Measurements from ENCODE around the gene SPON2.

Gene SPON2

DNA sequence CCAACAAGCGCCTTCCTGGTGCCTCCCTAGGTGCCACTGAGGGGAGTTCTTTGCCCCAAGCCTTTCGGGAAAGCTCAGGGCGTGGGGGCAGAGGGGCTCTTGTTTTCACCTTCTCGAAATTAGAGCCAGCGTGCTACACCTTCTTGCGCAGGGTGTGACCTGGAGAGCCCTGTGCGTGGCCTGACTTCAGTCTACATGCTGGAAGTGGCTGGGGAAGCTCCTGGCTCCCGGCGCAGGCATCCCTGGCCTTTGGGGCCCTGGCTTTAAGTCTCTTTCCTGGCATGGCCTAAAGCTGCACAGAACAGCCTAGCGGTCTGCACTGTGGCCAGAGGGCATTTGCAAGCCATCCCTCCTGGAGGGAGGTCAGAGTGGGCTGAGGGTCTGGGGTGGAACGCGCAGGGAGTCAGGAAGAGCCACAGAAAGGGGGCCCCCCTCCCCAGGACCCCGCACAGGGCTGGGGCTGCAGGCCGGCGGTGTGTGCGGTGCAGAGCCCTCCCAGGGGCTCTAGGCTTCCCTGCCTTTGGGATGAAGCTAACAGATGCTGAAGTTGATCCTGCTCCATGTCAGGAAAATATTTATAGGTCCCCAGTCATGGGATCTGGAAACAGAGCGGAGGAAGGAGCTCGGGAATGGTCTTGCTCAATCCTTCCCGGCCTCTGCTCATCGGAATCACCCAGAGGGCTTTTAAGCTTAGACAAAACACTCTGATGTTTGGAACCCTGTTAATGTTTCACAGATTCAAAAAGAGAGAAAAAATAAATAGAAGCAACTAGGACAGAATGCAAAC, 781 bp upstream of the SPON2 start:
- no peak for DNase-seq
- no peak for ATAC-seq

DNA sequence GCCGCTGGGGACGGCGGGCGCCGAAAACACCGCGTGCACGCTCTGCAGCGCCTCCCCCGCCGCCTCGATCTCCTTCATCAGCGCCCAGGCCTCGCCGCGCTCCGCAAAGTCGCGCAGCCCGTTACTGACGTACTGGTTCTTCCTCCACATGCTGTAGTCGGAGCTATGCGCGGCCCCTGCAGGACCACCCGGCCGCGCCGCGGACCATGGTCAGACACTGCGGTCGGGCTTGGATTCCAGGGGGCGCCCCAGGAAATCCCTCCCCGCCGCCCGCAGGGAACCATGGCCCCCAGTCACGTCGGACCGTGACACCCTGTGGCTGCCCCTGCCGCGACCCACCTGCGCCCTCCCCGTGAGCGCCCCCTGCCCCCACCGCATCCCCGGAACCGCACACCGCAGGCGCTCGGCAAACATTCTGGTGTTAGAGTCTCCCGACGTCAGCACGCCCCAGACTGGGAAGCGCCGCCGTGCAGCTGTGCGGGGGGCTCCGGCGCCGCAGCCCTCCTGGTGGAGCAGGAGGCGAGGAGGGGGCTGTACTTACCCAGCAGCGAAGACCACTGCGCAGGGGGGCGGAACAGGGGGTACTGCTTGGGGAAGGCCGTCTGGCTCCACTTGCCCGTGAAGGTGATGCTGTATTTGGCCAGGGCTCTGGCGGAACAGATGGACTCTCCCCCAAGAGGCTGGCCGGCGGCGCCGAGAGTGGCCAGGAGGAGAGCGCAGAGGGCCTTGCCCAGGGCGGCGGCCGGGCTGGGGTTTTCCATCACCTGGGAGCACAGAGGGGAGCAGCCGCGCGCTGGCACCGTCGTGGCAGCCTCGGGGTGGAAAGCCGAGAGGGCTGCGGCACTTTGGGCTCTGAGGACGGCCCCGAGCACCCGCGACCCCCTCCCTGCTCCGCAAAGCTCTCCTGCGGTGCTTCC, 814 bp downstream of the SPON2 start:
- ATAC-seq (peak; percentile 17), DNase-seq (peak; percentile 63)

DNA sequence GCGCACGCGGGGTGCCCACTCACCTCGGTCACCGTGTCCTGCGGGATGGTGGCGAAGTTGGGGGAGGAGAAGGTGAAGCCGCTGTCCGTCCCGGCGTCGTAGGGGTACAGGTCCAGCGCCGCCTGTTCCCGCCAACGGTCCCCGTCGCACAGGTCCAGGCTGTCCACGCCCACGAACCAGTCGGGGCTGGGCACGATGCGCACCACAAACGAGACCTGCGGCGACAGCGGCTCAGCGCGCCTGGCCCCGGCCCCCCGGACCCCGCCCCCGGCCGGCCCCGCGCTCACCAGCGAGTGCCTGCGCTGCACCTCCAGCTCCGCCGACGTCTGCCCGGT, 1.4 kb downstream of the SPON2 start:
- DNase-seq (no peak), ATAC-seq (no peak)

DNA sequence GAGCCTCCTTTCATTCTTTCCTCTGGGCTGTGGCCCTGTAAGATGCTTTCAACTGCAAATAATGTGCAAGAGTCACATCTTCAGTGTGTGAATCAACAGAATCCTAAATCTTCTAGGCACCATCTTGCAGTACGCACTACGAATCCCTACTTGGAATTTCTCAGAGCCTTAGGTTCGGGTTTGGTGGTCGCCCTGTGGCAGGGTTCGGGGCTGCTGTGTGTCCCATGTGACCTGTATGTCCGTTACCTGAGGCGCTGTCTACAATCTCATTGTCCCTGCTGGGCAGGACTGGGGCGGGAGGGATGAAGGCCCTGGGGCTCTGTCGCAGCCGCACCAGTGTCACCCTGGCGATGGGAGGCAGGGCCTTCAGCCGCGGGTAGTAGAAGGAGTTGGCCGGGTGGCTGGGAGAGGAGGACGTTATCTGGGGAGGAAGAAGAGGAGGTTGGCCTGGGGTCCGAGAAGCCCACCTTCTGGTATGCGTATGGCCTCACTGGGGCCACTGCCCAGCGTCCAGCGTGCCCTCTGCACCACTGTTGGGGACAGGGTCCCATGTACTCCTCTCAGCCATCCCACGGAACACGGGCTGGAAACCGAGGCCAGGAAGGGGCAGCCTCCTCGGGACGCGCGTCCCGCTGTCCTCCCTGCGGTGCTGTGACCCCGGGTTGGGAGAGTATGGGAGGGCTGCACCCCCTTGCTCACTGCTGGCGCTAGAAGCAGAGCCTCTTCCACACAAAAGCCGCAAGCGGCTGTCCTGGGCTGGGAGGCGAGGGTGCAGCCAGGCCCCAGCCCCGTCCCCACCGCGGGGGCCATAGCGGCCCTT, 2.0 kb downstream of the SPON2 start:
- no peak for ATAC-seq
- no peak for DNase-seq

GRCh38 chr4:1169691-1170096, 2.7 kb downstream of the SPON2 start:
- ATAC-seq (no peak), DNase-seq (no peak)

DNA sequence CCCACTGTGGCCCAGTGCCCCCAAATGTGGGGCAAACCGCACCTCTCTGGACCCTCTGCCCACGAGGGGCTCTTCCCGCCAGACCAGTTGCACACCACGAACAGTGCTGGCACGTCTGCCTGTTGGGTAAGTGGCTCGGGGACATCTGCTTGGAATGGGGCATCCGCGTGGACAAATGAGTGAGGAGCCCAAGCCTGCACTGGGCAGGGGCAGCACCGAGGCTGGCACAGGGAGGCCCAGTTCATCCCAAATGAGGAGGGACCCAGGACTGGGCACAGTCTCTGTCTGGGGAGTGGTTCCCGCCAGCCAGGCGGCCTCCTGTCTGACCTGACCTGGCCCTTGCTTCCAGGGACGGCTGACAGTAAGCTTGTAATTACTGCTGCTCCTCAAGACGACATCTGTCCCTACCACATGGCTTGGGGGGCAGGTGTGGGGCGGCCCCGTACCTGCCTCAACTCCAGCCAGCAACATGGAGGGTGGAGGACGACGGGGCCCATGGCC, 3.2 kb downstream of the SPON2 start:
- no peak for DNase-seq
- ATAC-seq = no peak

GRCh38 chr4:1168191-1169101, 3.9 kb downstream of the SPON2 start:
- DNase-seq (no peak), ATAC-seq (no peak)

GRCh38 chr4:1167244-1167949, 5.0 kb downstream of the SPON2 start:
- DNase-seq = peak; percentile 93
- peak; percentile 93 for ATAC-seq

- no peak for DNase-seq
- ATAC-seq = no peak
Measured at GRCh38 chr4:1166509-1167243, 5.7 kb downstream of the SPON2 start.

DNA sequence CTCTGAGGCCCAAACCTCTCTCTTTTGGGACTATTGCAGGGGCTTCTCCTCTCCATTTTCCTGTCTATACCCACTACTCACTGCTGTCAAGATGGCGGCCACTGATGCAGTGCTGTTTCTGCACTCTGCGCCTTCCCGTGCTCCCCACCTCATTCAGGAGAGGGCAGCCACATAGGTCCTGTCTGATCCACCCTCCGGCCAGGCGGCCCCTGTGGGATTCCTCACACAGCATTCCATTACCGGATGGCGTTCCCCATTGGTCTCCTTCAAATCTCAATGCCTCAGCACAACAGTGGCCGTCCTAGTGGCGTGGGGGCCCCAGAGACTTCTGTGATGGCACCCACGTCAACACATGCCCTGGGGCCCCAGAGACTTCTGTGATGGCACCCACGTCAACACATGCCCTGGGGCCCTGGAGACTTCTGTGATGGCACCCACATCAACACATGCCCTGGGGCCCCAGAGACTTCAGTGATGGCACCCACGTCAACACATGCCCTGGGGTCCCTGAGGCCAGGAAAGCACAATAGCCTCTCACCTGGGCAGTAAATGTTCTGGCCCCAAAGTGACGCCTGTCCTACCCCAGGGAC, 7.3 kb downstream of the SPON2 start:
- no peak for ATAC-seq
- DNase-seq = no peak

GRCh38 chr4:1164444-1164843, 7.9 kb downstream of the SPON2 start:
- DNase-seq (no peak), ATAC-seq (no peak)

DNA sequence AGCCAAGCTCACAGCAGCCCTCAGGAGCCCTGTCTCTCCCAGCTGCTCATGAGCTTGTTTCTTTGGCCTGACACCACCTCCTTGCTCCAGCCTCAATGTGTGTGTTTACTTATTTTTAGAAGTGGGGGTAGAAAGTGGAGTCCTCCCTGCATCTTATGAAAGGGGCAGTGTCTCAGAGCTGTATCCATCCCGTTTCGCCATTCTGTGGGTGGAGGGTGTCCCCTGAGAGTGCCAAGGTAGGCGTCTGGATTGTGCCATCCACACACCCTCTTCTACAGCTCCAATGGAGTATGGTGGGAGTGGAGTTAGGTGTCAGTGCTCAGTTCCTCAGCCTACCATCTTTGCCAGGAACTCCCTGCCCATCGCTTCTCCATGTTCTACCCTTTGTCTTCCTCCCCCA, 8.3 kb downstream of the SPON2 start:
- ATAC-seq (no peak), DNase-seq (no peak)

- ATAC-seq (no peak), DNase-seq (no peak)
Measured at GRCh38 chr4:1160351-1160750, 12.0 kb downstream of the SPON2 start.

GRCh38 chr4:1156069-1156468, 16.3 kb downstream of the SPON2 start:
- DNase-seq (no peak), ATAC-seq (no peak)

- no peak for ATAC-seq
- no peak for DNase-seq
Measured at GRCh38 chr4:1155314-1155713, 17.1 kb downstream of the SPON2 start.

- DNase-seq (no peak), ATAC-seq (no peak)
Measured at GRCh38 chr4:1154523-1155182, 17.7 kb downstream of the SPON2 start.

DNA sequence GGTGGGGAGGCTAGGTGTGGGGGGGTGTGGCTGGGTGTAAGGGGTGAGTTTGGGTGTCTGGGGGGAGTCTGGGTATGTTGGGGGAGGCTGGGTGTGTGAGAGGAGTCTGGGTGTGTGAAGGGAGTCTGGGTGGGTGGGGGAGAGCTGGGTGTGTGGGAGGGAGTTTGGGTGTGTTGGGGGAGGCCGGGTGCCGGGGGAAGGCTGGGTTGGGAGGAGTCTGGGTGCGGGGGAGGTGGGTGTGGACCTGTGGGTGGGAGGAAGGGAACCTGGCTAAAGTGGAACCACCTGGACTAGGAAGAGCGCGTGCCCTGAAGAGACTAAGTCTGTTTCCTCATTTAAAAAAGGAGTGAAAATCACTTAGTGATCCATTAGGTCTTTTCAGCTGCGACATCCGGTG, 18.3 kb downstream of the SPON2 start:
- ATAC-seq = no peak
- DNase-seq = no peak

DNA sequence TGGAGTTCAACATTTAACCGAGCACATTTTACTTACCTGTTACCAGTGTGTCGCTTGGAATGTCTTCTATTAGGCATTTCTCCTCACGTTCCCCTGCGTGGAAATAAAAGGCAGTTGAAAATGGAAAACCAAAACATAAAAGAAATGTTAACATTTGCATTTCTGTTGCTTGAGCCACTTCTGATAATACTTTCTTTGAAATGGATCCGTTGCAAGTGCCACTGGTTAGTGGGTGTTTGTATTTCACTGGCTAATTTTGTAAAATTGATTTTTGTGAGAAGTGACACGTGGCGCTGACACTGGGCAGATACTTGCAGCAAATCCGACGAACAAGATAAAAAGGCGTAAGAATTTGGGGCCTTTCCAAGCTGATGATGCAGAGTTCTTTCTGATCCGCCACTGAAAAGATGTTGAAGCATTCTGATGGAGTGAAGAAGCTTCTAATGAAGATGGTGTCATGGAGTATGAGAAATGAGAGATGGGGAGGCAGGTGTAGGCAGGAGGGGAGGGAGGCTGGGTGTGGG, 18.8 kb downstream of the SPON2 start:
- DNase-seq = no peak
- ATAC-seq = no peak

- ATAC-seq (no peak), DNase-seq (no peak)
Measured at GRCh38 chr4:1152290-1152689, 20.1 kb downstream of the SPON2 start.
